AG04450 (cell line): ENCODE results near the gene ING5. TPM values are rescaled to one million over a fixed set of nuclear protein-coding genes. Genes with fewer than 3 reads are reported as not detected.
A peak's percentile ranks its signal among the peaks of the same experiment; 100 is the strongest.
"Not testable (repeated sequence)": the region's sequence is repeated elsewhere in the genome, so short reads cannot be mapped to it uniquely, and the experiment has no call there.

Experiments
- CTCF ChIA-PET: fragments of 300-600, 350-600 bp; formaldehyde crosslinking; extraction: SDS; loops from one replicate; lab custom pipeline; 2022; ENCODE audit warnings: antibody characterized with exemption, inconsistent platforms; lab: Charles Lee
- POLR2A ChIA-PET: fragments of 350-600 bp; formaldehyde crosslinking; extraction: SDS; loops from one replicate; lab custom pipeline; 2021; ENCODE audit warnings: antibody characterized with exemption, inconsistent platforms; lab: Yijun Ruan, JAX
- DNase-seq: peaks from one replicate; pipeline ENCODE4 v3.0.0-alpha.2; 2011; ENCODE audit warnings: low read depth, low spot score
- H3K27ac ChIP-seq: one replicate; pipeline ENCODE4 v1.5.1; 2012; ENCODE audit warnings: low read depth, low read length, control low read depth
- H3K27me3 ChIP-seq: one replicate; pipeline ENCODE4 v1.6.0; 2012; ENCODE audit warnings: low read length; ENCODE audit not compliant: control insufficient read depth, insufficient read depth
- H3K4me3 ChIP-seq: 2 replicates; pipeline ENCODE4 v1.5.1; 2011; ENCODE audit warnings: mild to moderate bottlenecking, low read depth, low read length, control low read depth
- H3K9me3 ChIP-seq: 2 replicates; pipeline ENCODE4 v1.5.1; 2012; ENCODE audit warnings: low read length; ENCODE audit not compliant: control insufficient read depth, insufficient read depth
- CTCF ChIP-seq: IDR thresholded peaks from 2 replicates; pipeline ENCODE4 v1.5.1; 2011; ENCODE audit warnings: low read depth, low read length, control low read depth, inconsistent platforms
- polyA plus RNA-seq: library from polyadenylated mRNA; depleted of rRNA; stranded (reverse); fragments of >200 nt; gene quantifications from 2 replicates; pipeline ENCODE4 v1.2.3, GENCODE V29; 2011

Gene ING5
- polyA plus RNA-seq, 1 experiment = 23.9 TPM

GRCh38 chr2:241729868-241730267 is 28.0 kb downstream of the ING5 start:
- Histone ChIP-seq H3K27me3 (no peaks in the 10 kb centered on the region), H3K4me3 (no peak overlapping the region), H3K27ac (no peak overlapping the region), H3K9me3 (no peaks in the 10 kb centered on the region; the same call in 1 of the 2 replicates)
- DNase-seq = no peak
- no peak for TF ChIP-seq CTCF
- CTCF ChIA-PET = no interaction called here
- POLR2A ChIA-PET = interaction anchor here (1.0 kb wide), 1 partner anchor 29 kb away, joined by 5 read pairs; no protein-coding TSS in a partner anchor

GRCh38 chr2:241730671-241731293 is 28.9 kb downstream of the ING5 start:
- CTCF ChIA-PET = no interaction called here
- Histone ChIP-seq H3K27ac (no peak overlapping the region), H3K27me3 (no peaks in the 10 kb centered on the region), H3K9me3 (no peaks in the 10 kb centered on the region; the same call in 1 of the 2 replicates), H3K4me3 (no peak overlapping the region)
- DNase-seq = no peak
- POLR2A ChIA-PET = interaction anchor here (1.0 kb wide), 1 partner anchor 29 kb away, joined by 5 read pairs; no protein-coding TSS in a partner anchor
- TF ChIP-seq CTCF = no peak

GRCh38 chr2:241732513-241733186 is 30.8 kb downstream of the ING5 start:
- POLR2A ChIA-PET, H3K27me3 ChIP-seq, DNase-seq, CTCF ChIA-PET, H3K9me3 ChIP-seq, H3K4me3 ChIP-seq, H3K27ac ChIP-seq: not testable (repeated sequence)
- peak; percentile 48 for TF ChIP-seq CTCF

GRCh38 chr2:241733391-241734207 is 31.8 kb downstream of the ING5 start:
- ChIA-PET POLR2A (interaction anchor here (0.6 to 3.3 kb wide), 4 partner anchors 32 to 94 kb away, joined by 3 to 17 read pairs (median 7); partner anchors contain the start of genes DTYMK and ING5), CTCF (interaction anchor here (0.6 to 1.0 kb wide), 2 partner anchors 21 to 145 kb away, joined by 3 to 4 read pairs; no protein-coding TSS in a partner anchor)
- Histone ChIP-seq H3K4me3 (peak overlapping the region; percentile 56), H3K9me3 (no peaks in the 10 kb centered on the region; the same call in 1 of the 2 replicates), H3K27me3 (no peaks in the 10 kb centered on the region), H3K27ac (no peak overlapping the region)
- TF ChIP-seq CTCF = no peak
- no peak for DNase-seq
